HG03521 (cell line): Measurements from ENCODE around the gene ADCY9.

Experiments used
- ATAC-seq: cut with Tn5 transposase; IDR thresholded peaks from one replicate; pipeline ENCODE4 v1.9.1; 2021; ENCODE audit warnings: mild to moderate bottlenecking, moderate library complexity; ENCODE audit not compliant: unreplicated experiment

ADCY9 gene

DNA sequence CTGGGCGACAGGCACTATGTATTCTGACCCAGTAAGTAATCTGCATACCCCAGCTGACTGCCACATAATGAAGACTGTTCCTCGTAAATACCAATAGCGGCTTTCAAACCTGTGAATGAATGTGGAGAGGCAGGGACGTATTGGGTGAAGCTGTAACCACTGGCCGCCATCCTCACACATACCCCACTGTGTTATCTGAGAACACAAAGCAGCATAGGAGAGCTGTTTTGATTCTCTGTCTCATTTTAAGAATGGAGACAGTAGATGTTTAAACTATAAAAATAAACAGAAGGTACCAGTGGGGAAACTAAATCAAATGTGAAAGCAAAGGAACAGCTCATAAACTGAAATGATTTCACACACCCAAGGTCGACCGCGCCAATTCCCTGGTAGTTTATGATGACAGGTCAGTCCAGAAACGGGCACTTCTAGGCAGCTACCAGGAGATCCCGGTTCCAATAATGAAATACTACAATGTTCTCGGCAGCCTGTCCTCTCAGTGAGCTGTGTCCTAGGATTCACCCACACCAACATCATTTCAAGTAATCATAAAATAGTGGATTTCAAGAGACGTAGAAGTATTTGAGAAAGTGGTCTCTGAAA, 109.7 kb downstream of the ADCY9 start:
- ATAC-seq = no peak

DNA sequence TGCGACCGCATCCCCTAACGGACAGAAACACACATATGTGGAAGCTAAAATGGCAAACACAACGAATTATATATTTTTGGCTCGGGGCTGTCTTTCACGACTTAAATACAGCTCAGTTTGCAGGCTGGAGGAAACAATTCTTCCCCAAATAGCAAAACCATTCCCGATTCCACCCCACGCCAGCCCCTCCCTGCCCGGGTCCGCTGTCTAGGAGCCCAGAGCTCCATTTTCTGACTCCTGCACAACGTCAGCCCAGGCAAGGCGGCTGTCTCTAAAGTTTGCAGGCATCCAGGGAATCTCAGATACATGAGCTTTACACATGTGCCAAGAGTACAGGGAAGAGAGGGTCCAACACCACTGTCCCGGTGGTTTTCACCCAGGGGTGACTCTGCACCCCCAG, 110.5 kb downstream of the ADCY9 start:
- no peak for ATAC-seq

DNA sequence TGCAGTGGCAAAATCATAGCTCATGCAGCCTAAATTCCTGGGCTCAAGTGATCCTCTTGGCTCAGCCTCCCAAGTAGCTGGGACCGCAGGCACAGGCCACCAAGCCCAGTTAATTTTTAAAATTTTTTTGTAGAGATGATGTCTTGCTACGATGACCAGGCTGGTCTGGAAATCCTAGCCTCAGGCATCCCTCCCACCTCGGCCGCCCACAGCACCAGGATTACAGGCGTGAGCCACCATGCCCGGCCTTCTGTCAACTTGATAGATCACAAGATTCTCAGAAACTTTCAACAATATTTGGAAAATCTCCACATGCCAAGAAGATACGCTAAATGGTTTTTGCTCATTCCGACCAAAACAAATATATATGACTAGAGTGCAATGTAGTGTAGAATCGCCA, 111.0 kb downstream of the ADCY9 start:
- no peak for ATAC-seq

DNA sequence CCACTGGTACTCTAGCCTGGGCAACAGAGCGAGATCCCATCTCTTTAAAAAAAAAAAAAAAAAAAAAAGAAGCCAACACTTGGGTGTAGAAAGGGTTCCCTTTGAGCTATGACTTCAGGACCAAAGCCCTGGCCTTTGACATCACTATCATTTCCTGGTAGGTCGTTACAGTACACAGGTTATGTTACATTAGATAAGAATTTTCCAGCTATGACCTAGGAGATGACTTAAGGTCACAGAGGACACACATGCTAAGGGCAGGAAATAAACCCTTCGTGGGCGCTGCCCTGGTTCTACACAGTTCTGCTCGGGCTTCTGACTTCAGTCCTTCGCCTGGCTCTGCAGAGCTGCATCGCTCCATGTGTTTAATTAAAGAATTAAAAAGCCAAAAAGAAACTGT, 112.0 kb downstream of the ADCY9 start:
- no peak for ATAC-seq

DNA sequence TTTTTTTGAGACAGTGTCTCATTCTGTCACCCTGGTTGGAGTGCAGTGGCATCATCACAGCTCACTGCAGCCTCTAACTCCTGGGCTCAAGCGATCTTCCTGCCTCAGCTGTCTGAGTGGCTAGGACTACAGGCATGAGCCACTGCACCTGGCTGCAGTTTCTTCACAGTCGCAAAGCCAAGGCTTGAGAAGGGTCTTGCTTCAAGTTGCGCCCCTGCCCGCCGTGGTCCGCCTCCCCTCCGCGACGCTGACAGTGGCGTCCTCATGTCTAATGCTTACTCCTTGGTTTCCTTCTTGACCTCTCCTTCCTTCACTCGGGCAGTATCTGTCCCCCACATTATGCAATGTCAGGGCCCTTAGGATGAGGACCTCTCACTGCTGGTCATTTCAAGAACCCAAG, 112.7 kb downstream of the ADCY9 start:
- no peak for ATAC-seq

DNA sequence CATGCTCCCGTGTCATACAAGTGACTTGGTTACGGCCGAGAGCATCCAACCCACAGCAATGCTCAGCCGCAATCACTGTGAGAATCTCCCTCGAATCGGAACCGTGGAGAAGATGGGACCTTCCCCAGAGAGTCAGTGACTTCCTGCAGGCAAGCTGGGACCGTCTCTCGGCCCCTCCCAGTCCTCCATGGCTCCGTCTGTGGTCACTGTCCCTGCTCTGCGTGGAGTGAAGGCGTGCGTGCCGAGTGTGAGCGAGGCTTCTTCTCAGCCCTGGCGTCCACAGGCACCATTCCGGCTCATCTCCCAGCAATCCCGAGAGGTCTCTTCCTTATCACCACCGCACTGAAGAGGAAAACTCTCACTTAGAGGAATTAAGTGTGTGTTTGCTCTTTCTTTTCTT, 113.1 kb downstream of the ADCY9 start:
- ATAC-seq = no peak

DNA sequence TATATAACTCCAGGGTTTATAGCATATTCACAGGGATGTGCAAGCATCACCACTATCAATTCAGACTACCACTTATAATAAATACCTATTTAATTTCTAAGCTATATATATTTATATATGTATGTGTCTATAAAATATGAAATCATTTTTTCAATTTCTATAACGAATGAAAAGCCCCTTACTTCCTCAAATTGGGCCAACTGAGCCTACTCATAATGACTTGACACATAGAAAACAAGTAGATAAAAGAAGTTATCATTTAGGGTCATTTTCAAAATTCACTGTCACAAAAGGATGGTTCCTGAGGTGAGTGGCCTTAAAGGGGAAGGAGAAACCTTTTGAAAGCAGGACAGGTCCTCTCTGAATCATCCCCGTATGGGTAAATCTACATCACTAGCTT, 114.1 kb downstream of the ADCY9 start:
- no peak for ATAC-seq

DNA sequence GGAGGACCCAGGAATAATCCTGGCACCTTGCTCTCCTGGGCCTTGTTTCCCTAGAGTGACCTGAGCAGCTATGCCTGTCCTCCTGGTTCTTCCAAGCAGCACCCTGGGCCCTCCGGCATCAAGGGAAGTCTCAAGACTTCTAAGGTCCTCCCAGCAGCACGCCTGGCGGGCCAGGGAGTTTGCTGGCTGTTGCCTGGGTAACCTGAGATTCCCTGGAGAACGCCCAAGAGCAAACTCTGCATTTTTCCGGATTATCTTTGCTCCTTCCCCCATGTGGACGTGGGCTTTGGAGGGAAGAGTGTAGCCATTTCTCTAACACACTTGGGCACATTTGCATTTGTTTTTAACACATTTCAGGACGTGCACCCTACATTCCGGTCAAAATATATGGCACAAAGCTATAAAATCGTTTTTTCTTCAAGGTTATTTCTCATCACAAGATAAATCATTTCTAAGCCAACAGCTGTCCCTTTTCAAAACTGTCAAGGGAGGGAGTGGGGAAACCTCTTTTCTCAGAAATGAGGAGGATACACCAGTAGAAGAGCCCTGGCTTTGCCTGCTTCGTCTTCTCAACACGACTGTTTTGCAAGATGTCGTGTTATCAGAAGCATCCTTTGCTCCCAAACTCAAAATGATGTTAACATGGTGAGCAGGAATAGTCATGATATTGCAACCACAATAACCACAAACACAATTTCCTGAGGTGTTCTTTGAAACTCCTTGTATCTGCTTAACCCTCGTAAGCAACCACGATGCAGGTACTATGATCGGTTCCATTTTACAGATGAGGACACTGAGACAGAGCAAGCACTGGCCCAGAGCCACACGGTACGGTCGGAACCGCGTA, 116.5 kb downstream of the ADCY9 start:
- no peak for ATAC-seq

DNA sequence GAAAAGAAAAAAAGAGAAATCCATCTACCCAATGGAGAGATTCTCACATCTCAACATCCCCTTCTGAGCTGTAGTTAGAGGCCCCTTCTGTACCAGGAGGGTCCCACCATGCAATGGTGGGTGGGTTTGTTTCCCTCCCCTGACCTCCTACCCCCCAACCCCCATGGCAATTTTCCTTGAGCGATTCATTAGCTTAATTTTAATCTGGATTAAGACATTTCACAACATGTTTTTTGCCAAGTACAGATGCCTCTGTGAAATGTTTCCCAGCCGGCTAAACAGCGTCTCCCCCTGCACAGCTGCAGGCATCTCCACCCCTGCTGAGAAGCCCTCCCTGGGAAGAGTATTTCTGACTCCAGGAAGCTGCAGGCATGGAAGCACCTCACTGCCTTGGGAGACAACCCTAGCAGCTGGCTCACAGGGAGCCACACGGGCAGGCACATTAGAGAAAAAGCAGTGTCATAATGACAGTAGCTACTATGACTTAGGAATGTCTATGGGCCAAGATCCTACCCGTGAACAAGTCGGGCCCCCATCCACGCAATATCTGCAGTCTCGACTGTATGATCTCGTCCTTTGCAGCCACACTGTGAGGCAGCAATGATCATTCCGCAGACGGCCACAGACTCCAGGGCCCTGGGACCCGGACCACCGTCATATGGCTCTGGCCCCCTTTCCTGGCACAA, 117.3 kb downstream of the ADCY9 start:
- no peak for ATAC-seq

DNA sequence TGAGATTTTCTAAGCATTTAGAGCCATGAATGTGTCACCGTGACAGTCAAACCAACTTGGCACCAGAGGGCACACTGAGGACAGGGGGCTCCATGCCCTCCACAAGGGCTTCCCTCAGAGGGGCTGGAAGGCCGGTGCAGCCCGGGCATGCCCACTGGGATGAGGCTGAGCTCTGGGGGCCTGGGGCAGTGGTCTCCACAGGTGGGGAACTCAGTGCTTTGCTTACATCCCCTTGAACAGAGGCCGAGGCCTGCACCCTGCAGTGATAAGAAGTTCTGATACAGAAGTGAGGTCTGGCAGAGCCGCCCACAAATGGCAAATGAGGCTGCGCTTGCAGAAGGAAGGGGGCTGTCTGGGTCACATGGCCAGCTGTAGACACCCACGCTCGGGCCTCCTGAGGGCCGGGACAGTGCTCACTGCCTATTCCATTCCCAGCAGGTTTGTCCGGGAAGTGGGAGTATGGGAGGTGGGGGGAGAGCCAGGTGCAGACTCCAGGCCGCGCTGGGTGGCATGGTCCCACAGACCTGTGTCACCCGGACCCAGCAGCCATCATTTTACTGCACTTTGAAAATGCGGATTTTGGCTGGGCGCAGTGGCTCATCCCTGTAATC, 118.9 kb downstream of the ADCY9 start:
- ATAC-seq = no peak

DNA sequence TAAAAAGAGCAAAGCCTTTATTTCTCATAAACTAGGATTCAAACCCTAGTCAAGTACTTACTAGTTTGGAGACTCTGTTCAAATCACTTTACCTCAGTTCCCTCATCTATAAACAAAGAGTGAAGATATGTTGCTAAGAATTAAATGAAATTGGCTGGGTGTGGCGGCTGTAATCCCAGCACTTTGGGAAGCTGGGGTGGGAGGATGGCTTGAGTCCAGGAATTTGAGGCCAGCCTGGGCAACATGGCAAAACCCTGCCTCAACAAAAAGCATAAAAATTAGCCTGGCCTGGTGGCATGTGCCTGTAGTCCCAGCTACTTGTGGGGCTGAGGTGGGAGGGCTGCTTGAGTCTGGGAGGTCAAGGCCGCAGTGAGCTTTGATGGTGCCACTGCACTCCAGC, 121.2 kb downstream of the ADCY9 start:
- no peak for ATAC-seq

DNA sequence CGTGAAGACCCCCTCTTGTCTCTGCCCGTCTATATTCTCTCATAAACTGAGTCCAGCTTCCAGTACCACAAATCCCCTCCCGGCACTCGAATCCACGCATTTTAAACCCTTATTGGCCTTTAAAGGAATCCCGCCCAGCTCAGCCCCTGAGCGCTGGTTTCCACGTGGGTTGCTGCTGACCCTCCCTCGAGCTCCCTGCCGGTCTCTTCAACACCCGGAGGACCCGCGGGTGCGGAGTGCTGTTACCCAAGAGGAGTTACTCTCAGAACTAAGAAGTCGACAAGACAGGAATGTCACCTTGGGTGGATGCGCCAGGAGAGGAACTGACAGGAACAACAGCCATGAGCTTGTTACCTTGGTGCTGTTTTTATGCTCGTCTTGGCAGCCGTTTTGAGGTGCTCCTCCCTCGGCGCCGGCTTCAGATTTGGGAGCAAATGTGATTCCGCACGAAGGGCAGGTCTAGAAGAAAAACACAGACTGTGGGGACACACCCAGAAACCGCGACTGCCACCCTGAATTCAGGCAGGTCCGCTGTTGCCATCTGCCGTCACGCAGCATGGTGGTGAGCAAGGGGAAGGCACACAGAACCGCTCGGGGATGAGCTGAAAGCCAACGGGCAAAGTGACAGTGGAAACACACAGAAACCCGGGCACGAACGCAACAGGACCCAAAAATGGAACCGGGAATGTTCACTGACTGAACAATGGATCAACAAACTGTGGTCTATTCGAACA, 123.0 kb downstream of the ADCY9 start:
- ATAC-seq = no peak

DNA sequence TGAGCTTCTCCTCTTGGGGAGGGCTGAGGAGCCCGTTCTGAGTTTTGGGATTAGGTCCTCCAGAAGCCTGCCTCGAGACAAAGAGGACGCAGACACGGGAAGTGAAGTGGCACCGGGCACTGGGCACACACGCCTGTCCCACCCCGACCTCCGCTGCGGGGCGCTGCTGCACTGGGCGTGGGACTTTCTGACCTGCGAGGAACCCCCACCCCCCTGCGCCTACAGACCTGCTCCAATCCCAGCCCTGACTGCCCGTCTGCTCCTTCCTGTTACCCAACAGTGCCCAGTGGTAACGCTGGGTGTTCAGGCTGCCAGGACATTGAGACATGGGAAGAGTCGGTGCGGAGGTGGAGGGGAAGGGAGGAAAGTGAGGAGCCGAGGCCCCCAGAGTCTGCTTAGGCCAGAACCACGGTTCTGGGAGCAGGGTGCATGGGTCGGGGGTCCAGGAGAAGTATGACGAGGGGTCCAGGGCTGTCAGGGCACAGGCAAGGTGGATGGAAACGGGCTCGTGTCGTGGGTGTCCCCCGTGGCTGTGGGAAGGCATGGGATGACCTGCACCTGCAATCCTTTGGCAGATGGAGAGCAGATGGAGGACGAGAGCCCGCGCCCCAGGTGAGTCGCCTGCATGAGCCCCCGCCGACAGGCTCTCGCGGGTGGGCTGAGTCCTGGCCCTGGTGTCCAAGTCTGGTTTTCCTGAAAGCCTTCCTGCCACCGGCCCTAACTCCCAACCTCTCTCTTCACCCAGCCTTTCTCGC, 123.8 kb downstream of the ADCY9 start:
- no peak for ATAC-seq

DNA sequence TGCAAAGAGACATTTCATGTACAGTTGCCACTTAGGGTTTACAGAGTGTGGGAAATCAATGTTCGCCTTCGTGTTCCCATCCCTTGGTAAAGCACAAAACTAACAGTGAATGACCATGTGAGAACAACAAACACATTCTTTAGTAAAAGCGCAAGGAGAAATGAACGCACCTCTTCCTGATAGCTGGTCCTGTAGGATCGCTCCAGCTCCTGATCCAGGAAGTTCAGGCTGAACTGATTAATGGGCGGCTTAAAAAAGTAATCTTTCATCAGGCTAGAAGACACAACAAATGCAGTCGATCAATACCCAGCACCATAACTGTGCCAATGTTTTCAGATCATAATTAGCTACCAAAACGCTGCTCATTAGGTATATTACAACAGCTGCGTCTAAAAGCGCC, 127.4 kb downstream of the ADCY9 start:
- no peak for ATAC-seq

DNA sequence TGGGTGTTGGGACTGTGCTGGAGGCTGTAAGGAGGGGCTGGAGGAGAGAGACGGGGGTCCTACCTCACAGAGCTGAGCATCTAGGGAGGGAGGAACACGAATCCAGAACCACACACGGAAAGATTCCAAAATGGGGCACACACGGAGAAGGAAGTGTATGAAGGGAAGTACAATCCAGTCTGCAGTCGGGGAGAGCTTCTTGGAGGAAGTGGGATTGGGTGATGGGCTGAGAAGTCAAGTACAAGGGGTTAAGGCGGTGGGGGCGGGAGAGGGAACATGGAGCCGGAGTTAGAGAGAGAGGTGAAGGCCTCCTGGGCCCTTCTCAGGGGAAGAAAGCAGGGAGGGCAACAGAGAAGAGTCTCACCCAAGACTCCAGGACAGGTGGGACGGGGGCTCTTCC, 128.2 kb downstream of the ADCY9 start:
- no peak for ATAC-seq

DNA sequence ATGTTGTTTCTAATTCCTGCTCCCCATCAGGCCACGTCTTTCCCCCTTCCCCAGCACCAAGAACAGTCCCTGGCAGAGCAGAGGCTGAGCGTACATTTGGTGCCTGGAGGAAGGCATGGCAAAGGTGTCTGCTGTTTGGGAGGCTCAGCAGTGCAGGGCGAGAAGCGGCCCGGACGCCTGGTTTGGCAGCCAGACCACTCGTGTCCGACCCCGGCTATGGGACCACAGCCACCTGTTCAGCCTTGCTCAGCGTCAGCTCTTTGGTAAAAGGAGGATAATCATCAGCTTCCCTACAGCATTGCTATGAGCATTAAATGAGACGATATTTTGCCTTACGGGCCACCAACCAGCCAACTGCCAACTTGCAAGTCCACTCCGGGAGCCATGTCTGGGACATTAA, 129.0 kb downstream of the ADCY9 start:
- no peak for ATAC-seq

DNA sequence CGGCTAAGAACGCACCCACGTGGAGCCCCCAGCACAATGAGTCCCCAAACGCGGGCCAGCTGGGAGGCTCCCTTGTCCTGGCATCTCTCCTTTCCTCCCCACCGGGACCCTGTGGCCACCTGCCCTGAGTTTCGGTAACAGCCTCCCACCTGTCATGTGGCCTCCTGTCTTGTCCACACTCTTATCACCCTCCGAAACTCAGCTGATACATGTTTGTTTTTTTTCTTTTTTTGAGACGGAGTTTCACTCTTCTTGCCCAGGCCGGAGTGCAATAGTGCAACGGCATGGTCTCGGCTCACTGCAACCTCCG, 130.1 kb downstream of the ADCY9 start:
- ATAC-seq = no peak

DNA sequence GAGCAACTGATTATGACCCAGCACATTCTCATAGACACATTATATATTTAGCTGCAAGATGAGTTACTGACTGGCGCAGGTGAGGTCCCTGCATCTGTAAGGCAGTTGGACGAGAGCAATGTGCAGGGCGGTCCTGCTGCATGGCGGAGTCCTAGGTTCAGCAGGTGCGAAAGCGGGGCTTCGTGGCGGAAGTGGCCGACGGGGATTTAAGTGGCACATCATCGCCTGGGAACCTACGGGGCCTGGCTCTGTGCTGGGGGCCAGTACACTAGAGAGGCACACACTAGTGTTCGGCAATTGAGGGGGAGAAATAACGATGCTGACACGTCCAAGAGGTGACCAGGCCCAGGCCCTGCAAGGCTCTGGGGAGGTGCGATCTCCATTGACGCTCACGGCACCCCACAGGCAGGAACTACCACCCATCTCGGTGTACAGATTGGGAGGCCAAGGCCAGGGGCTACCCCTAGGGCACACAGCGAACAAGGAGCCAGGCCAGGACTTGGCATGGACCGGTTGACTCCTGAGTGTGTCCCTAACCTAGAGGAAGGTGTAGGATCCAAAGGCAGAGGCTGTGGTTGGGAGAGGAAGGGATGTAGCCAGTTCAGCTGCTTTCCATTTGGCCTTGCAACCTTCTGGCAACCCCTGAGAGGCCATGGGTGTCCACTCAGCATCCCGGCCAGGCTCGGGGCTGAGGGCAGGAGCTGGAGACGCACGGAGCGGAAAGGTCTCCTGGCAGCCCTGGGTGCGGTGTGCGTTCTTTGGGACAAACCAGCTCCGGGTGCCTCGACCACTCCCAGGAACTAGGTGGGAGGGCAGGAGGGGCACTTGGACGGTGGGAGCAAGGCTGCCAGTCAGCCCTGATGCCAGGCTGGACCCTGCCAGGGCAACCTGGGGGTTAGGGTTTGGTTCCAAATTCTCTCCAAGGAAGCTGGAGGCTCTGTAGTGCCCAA, 131.9 kb downstream of the ADCY9 start:
- no peak for ATAC-seq

DNA sequence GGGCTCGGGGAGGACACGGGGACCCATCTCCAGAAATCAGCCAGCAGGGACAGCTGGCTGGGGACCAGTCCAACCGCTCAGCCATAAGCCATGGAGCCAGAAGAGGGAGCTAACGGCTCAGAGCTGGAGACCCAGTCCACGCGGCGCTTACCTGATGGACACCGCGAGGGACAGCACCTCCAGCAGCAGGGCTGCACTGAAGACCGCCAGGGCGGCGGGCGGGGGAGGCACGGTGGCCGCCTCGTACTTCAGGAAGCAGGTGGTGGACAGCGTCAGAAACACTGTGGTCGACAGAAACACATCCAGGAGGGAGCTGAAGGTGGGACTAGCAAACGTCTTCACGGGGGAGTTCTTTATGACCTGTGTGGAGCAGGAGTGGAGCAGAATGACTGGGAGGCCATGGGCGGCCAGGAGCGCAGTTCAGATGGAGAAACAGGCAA, 133.1 kb downstream of the ADCY9 start:
- ATAC-seq = no peak
